ENCODE measurements around the gene ZNF615. TPM values are rescaled to one million over a fixed set of nuclear protein-coding genes. Genes with fewer than 3 reads are reported as not detected.

The ZNF615 gene
- total RNA-seq, 3 donors from 2014 or later (not counting 1 experiment from before 2014, with no cell fraction given) = 15.4 to 26.3 (median 19.9) TPM

- H3K36me3 ChIP-seq (ENCODE audit: control insufficient read depth, insufficient read depth, low read length) = peaks cover 73% of the 10 kb centered on the region
- H3K27me3 Mint-ChIP-seq (ENCODE audit: low read depth in 2 of 2) = no peaks in the 10 kb centered on the region
- intact Hi-C loops (cut with micrococcal nuclease) = no loop called here
- no peaks in the 10 kb centered on the region for H3K4me1 Mint-ChIP-seq
- H3K4me3 Mint-ChIP-seq = no peak overlapping the region
- ATAC-seq (no peak), DNase-seq (no peak)
- H3K9me3 Mint-ChIP-seq = peaks cover 9 to 35% of the 10 kb centered on the region in 2 donors
- no peak overlapping the region for H3K27ac Mint-ChIP-seq
- H3K27ac ChIP-seq (ENCODE audit: low read length) = no peak overlapping the region
- 86% methylated on average over 1 of the region's 4 CpGs for WGBS (ENCODE audit: insufficient coverage)
- H3K36me3 Mint-ChIP-seq = peaks cover 79% of the 10 kb centered on the region
- H3K27me3 ChIP-seq (ENCODE audit: control insufficient read depth, insufficient read depth, low read length) = no peaks in the 10 kb centered on the region
- H3K9me3 ChIP-seq (ENCODE audit: control insufficient read depth, insufficient read depth, low read length) = peaks cover 54% of the 10 kb centered on the region
- H3K4me1 ChIP-seq (ENCODE audit: control insufficient read depth, insufficient read depth, low read length) = no peaks in the 10 kb centered on the region
- no peak for TF ChIP-seq CTCF (IDR thresholded peaks at IDR 0.05)
- H3K4me3 ChIP-seq (ENCODE audit: low read length) = no peak overlapping the region
Observed at GRCh38 chr19:52039169-52039568, 31.2 kb upstream of the ZNF615 start.

GRCh38 chr19:52034051-52034728 is 26.2 kb upstream of the ZNF615 start:
- TF ChIP-seq CTCF (IDR thresholded peaks at IDR 0.05) = no peak
- H3K36me3 Mint-ChIP-seq = peaks cover 72% of the 10 kb centered on the region
- H3K9me3 Mint-ChIP-seq = peaks cover 14 to 34% of the 10 kb centered on the region in 2 donors
- DNase-seq (no peak), ATAC-seq (no peak)
- H3K4me1 ChIP-seq (ENCODE audit: control insufficient read depth, insufficient read depth, low read length) = no peaks in the 10 kb centered on the region
- H3K9me3 ChIP-seq (ENCODE audit: control insufficient read depth, insufficient read depth, low read length) = peaks cover 59% of the 10 kb centered on the region
- peaks cover 45% of the 10 kb centered on the region for H3K36me3 ChIP-seq (ENCODE audit: control insufficient read depth, insufficient read depth, low read length)
- H3K27ac Mint-ChIP-seq = no peak overlapping the region
- H3K4me1 Mint-ChIP-seq = no peaks in the 10 kb centered on the region
- WGBS (ENCODE audit: insufficient coverage) = 97% methylated on average over 10 of the region's 12 CpGs
- no peak overlapping the region for H3K27ac ChIP-seq (ENCODE audit: low read length)
- H3K4me3 Mint-ChIP-seq = no peak overlapping the region
- H3K27me3 ChIP-seq (ENCODE audit: control insufficient read depth, insufficient read depth, low read length) = no peaks in the 10 kb centered on the region
- intact Hi-C loops (cut with micrococcal nuclease) = no loop called here
- no peaks in the 10 kb centered on the region for H3K27me3 Mint-ChIP-seq (ENCODE audit: low read depth in 2 of 2)
- no peak overlapping the region for H3K4me3 ChIP-seq (ENCODE audit: low read length)

GRCh38 chr19:52028780-52029123 is 20.7 kb upstream of the ZNF615 start:
- Mint-ChIP-seq H3K9me3 (peaks cover 3 to 8% of the 10 kb centered on the region in 2 donors), H3K4me1 (peaks cover 24 to 30% of the 10 kb centered on the region in 2 donors), H3K27me3 (ENCODE audit: low read depth in 2 of 2) (no peaks in the 10 kb centered on the region), H3K36me3 (peaks cover 45% of the 10 kb centered on the region), H3K4me3 (peak overlapping the region; percentile 89), H3K27ac (peak overlapping the region; percentile 94 to 99)
- ATAC-seq = peak; percentile 27 to 43 (median 32)
- H3K4me1 ChIP-seq (ENCODE audit: control insufficient read depth, insufficient read depth, low read length) = peaks cover 7% of the 10 kb centered on the region
- intact Hi-C loops (cut with micrococcal nuclease) = loop anchor here (1.0 kb wide), 3 partner anchors 20 to 42 kb away; partner anchors contain the start of genes ZNF350 and ZNF615
- no peak for DNase-seq
- 5% methylated on average over 4 of the region's 5 CpGs for WGBS (ENCODE audit: insufficient coverage)
- peaks cover 17% of the 10 kb centered on the region for H3K36me3 ChIP-seq (ENCODE audit: control insufficient read depth, insufficient read depth, low read length)
- peaks cover 38% of the 10 kb centered on the region for H3K9me3 ChIP-seq (ENCODE audit: control insufficient read depth, insufficient read depth, low read length)
- peak overlapping the region; percentile 84 for H3K4me3 ChIP-seq (ENCODE audit: low read length)
- no peak for TF ChIP-seq CTCF (IDR thresholded peaks at IDR 0.05)
- H3K27ac ChIP-seq (ENCODE audit: low read length) = peak overlapping the region; percentile 93
- no peaks in the 10 kb centered on the region for H3K27me3 ChIP-seq (ENCODE audit: control insufficient read depth, insufficient read depth, low read length)
